HG02623 (cell line): ENCODE data around the gene DYDC2.
"Not testable (repeated sequence)": the region's sequence is repeated elsewhere in the genome, so short reads cannot be mapped to it uniquely, and the experiment has no call there.

Experiments used
- ATAC-seq: cut with Tn5 transposase; IDR thresholded peaks from one replicate; pipeline ENCODE4 v1.9.1; 2021; ENCODE audit warnings: moderate library complexity; ENCODE audit not compliant: unreplicated experiment

DYDC2 gene

GRCh38 chr10:80411681-80412220, 55.2 kb downstream of the DYDC2 start:
- ATAC-seq, result no peak

- ATAC-seq, result no peak
Measured at GRCh38 chr10:80412486-80412885, 55.9 kb downstream of the DYDC2 start.

GRCh38 chr10:80413271-80413996, 56.9 kb downstream of the DYDC2 start:
- ATAC-seq, result no peak

- no peak for ATAC-seq
Measured at GRCh38 chr10:80414142-80414895, 57.7 kb downstream of the DYDC2 start.

- ATAC-seq, result no peak
Measured at GRCh38 chr10:80415734-80416478, 59.3 kb downstream of the DYDC2 start.

GRCh38 chr10:80416479-80417098, 60.0 kb downstream of the DYDC2 start:
- no peak for ATAC-seq

GRCh38 chr10:80417256-80417655, 60.7 kb downstream of the DYDC2 start:
- not testable (repeated sequence) for ATAC-seq
